HPDE6-E6E7 (cell line): Measurements from ENCODE around the gene JARID2.
"Not testable (repeated sequence)": the region's sequence is repeated elsewhere in the genome, so short reads cannot be mapped to it uniquely, and the experiment has no call there.

ENCODE experiments used
- DNase-seq: peaks from one replicate; pipeline ENCODE4 v3.0.0; 2011; ENCODE audit warnings: missing footprints; ENCODE audit errors: extremely low spot score

Gene JARID2

GRCh38 chr6:15536198-15536955 lies 290.5 kb downstream of the JARID2 start:
- DNase-seq, result no peak

- no peak for DNase-seq
These were observed 292.2 kb downstream of the JARID2 start for GRCh38 chr6:15538106-15538505.

GRCh38 chr6:15538766-15539495 lies 293.1 kb downstream of the JARID2 start:
- no peak for DNase-seq

GRCh38 chr6:15539722-15540270 lies 293.9 kb downstream of the JARID2 start:
- DNase-seq, result no peak

- DNase-seq, result not testable (repeated sequence)
These were observed 297.6 kb downstream of the JARID2 start for GRCh38 chr6:15543332-15543917.

- DNase-seq, result no peak
These were observed 298.5 kb downstream of the JARID2 start for GRCh38 chr6:15544321-15544900.

GRCh38 chr6:15546591-15546990 lies 300.7 kb downstream of the JARID2 start:
- DNase-seq, result no peak

- DNase-seq, result no peak
These were observed 301.5 kb downstream of the JARID2 start for GRCh38 chr6:15547400-15547799.

- no peak for DNase-seq
These were observed 303.5 kb downstream of the JARID2 start for GRCh38 chr6:15549371-15549770.

GRCh38 chr6:15550546-15551123 lies 304.8 kb downstream of the JARID2 start:
- DNase-seq, result no peak

GRCh38 chr6:15551262-15551661 lies 305.4 kb downstream of the JARID2 start:
- no peak for DNase-seq

GRCh38 chr6:15551798-15552197 lies 305.9 kb downstream of the JARID2 start:
- no peak for DNase-seq

- DNase-seq, result no peak
These were observed 307.2 kb downstream of the JARID2 start for GRCh38 chr6:15553031-15553430.

GRCh38 chr6:15553736-15554294 lies 307.9 kb downstream of the JARID2 start:
- DNase-seq, result no peak

- DNase-seq, result no peak
These were observed 308.8 kb downstream of the JARID2 start for GRCh38 chr6:15554728-15555100.

GRCh38 chr6:15555101-15556038 lies 309.5 kb downstream of the JARID2 start:
- no peak for DNase-seq

- DNase-seq, result no peak
These were observed 310.8 kb downstream of the JARID2 start for GRCh38 chr6:15556711-15557110.

- DNase-seq, result no peak
These were observed 311.3 kb downstream of the JARID2 start for GRCh38 chr6:15557174-15557573.

- no peak for DNase-seq
These were observed 314.8 kb downstream of the JARID2 start for GRCh38 chr6:15560713-15561112.

GRCh38 chr6:15561447-15562199 lies 315.8 kb downstream of the JARID2 start:
- DNase-seq, result no peak
